Measurements from ENCODE around the gene POU2F1.

The POU2F1 gene

GRCh38 chr1:167230437-167230836 is 9.8 kb downstream of the POU2F1 start:
- TF ChIP-seq CTCF (conservative IDR thresholded peaks at IDR 0.05; ENCODE audit: control insufficient read depth, insufficient read depth, low read depth, low read length), result no peak
- DNase-seq (ENCODE audit: low read depth), result no peak

GRCh38 chr1:167231873-167232450 is 11.3 kb downstream of the POU2F1 start:
- DNase-seq (ENCODE audit: low read depth), result no peak
- no peak overlapping the region for H3K4me3 ChIP-seq (ENCODE audit: control insufficient read depth, low read depth, low read length)
- no peak for TF ChIP-seq CTCF (conservative IDR thresholded peaks at IDR 0.05; ENCODE audit: control insufficient read depth, insufficient read depth, low read depth, low read length)

More at GRCh38 chr1:167230437-167230836, 9.8 kb downstream of the POU2F1 start:
- H3K4me3 ChIP-seq (ENCODE audit: control insufficient read depth, low read depth, low read length), result no peak overlapping the region

GRCh38 chr1:167232801-167233200 is 12.1 kb downstream of the POU2F1 start:
- H3K4me3 ChIP-seq (ENCODE audit: control insufficient read depth, low read depth, low read length), result no peak overlapping the region

GRCh38 chr1:167233373-167233772 is 12.7 kb downstream of the POU2F1 start:
- no peak for TF ChIP-seq CTCF (conservative IDR thresholded peaks at IDR 0.05; ENCODE audit: control insufficient read depth, insufficient read depth, low read depth, low read length)
- no peak overlapping the region for H3K4me3 ChIP-seq (ENCODE audit: control insufficient read depth, low read depth, low read length)
- no peak for DNase-seq (ENCODE audit: low read depth)

More at GRCh38 chr1:167232801-167233200, 12.1 kb downstream of the POU2F1 start:
- TF ChIP-seq CTCF (conservative IDR thresholded peaks at IDR 0.05; ENCODE audit: control insufficient read depth, insufficient read depth, low read depth, low read length), result no peak
- DNase-seq (ENCODE audit: low read depth), result no peak

- no peak for TF ChIP-seq CTCF (conservative IDR thresholded peaks at IDR 0.05; ENCODE audit: control insufficient read depth, insufficient read depth, low read depth, low read length)
These were observed 16.3 kb downstream of the POU2F1 start for GRCh38 chr1:167237000-167237399.

GRCh38 chr1:167238713-167239112 is 18.0 kb downstream of the POU2F1 start:
- DNase-seq (ENCODE audit: low read depth), result no peak
- H3K4me3 ChIP-seq (ENCODE audit: control insufficient read depth, low read depth, low read length), result no peak overlapping the region
- TF ChIP-seq CTCF (conservative IDR thresholded peaks at IDR 0.05; ENCODE audit: control insufficient read depth, insufficient read depth, low read depth, low read length), result no peak

More at GRCh38 chr1:167237000-167237399, 16.3 kb downstream of the POU2F1 start:
- H3K4me3 ChIP-seq (ENCODE audit: control insufficient read depth, low read depth, low read length), result no peak overlapping the region
- no peak for DNase-seq (ENCODE audit: low read depth)

GRCh38 chr1:167239257-167239656 is 18.6 kb downstream of the POU2F1 start:
- TF ChIP-seq CTCF (conservative IDR thresholded peaks at IDR 0.05; ENCODE audit: control insufficient read depth, insufficient read depth, low read depth, low read length), result no peak
- no peak overlapping the region for H3K4me3 ChIP-seq (ENCODE audit: control insufficient read depth, low read depth, low read length)
- DNase-seq (ENCODE audit: low read depth), result no peak
